ENCODE results near the gene ZNF138. TPM values are rescaled to one million over a fixed set of nuclear protein-coding genes. Genes with fewer than 3 reads are reported as not detected.
A peak's percentile ranks its signal among the peaks of the same experiment; 100 is the strongest.
"Not testable (repeated sequence)": the region's sequence is repeated elsewhere in the genome, so short reads cannot be mapped to it uniquely, and the experiment has no call there.

Gene ZNF138
- total RNA-seq, 1 experiment from 2014 or later = 25.6 TPM

DNA sequence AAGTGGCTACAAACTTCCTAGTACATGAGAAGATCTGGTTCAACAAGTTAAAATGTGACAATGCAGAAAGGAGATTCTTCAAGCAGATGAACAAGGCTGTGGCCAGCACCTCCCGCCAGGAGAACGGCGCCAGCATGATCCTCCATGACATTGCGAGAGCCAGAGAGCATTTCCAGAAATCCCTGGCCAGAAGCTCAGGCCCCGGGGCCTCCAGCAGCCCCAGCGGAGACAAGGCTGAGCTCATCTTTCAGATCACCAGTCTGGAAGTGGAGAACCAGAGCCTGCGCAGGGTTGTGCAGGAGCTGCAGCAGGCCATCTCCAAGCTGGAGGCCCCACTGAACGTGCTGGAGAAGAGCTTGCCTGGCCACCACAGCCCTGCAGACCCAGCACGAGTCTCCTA lies 68.8 kb downstream of the ZNF138 start:
- H3K27ac ChIP-seq (ENCODE audit: insufficient read length, low read depth, low read length) = no peak overlapping the region
- H4K5ac ChIP-seq (ENCODE audit: insufficient read length, low read depth, low read length) = no peak overlapping the region
- no CpG with 5 or more reads among the region's 9 CpGs for WGBS (ENCODE audit: extremely low coverage, insufficient read length, low lambda C conversion rate)
- H3T11ph ChIP-seq (ENCODE audit: low read length) = no peak overlapping the region
- no peak overlapping the region for H3K4me2 ChIP-seq (ENCODE audit: insufficient read depth, insufficient read length, low read length)
- H2AFZ ChIP-seq (ENCODE audit: low read length) = no peak overlapping the region
- no peak overlapping the region for H2BK15ac ChIP-seq (ENCODE audit: low read depth, low read length)
- no peak overlapping the region for H3K23ac ChIP-seq (ENCODE audit: insufficient read length, low read depth, low read length)
- no peak overlapping the region for H2BK120ac ChIP-seq (ENCODE audit: low read depth, low read length, poor library complexity, severe bottlenecking)
- peaks cover 12% of the 10 kb centered on the region for H3K9me3 ChIP-seq (ENCODE audit: control insufficient read depth, low read depth, low read length)
- no peak overlapping the region for H3K18ac ChIP-seq (ENCODE audit: insufficient read length, low read depth, low read length)
- H4K20me1 ChIP-seq (ENCODE audit: control insufficient read depth, insufficient read depth, insufficient read length) = no peaks in the 10 kb centered on the region
- H3K9me3 Mint-ChIP-seq = peaks cover 58 to 61% of the 10 kb centered on the region in 2 experiments
- no peak overlapping the region for H2BK20ac ChIP-seq (ENCODE audit: low read depth, low read length, poor library complexity, severe bottlenecking)
- no peak overlapping the region for H2AK5ac ChIP-seq (ENCODE audit: insufficient read length, low read length)
- no peaks in the 10 kb centered on the region for H3K79me2 ChIP-seq (ENCODE audit: insufficient read depth, low read length)
- TF ChIP-seq, protein P1, sequence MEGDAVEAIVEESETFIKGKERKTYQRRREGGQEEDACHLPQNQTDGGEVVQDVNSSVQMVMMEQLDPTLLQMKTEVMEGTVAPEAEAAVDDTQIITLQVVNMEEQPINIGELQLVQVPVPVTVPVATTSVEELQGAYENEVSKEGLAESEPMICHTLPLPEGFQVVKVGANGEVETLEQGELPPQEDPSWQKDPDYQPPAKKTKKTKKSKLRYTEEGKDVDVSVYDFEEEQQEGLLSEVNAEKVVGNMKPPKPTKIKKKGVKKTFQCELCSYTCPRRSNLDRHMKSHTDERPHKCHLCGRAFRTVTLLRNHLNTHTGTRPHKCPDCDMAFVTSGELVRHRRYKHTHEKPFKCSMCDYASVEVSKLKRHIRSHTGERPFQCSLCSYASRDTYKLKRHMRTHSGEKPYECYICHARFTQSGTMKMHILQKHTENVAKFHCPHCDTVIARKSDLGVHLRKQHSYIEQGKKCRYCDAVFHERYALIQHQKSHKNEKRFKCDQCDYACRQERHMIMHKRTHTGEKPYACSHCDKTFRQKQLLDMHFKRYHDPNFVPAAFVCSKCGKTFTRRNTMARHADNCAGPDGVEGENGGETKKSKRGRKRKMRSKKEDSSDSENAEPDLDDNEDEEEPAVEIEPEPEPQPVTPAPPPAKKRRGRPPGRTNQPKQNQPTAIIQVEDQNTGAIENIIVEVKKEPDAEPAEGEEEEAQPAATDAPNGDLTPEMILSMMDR (conservative IDR thresholded peaks at IDR 0.05) = no peak
- peaks cover 0 to 7% (median 4%) of the 10 kb centered on the region in 3 experiments; a peak in 3 of 7 replicates for H3K36me3 Mint-ChIP-seq (ENCODE audit: insufficient read depth in 1 of 3, low read depth in 3 of 3)
- H2BK12ac ChIP-seq (ENCODE audit: insufficient read length, low read depth, low read length) = no peak overlapping the region
- H2BK5ac ChIP-seq (ENCODE audit: insufficient read length, low read length) = no peak overlapping the region
- H3K27ac Mint-ChIP-seq = no peak overlapping the region
- H3K4me1 Mint-ChIP-seq = no peaks in the 10 kb centered on the region
- H3K56ac ChIP-seq (ENCODE audit: insufficient read length, low read depth, low read length) = no peak overlapping the region
- H3K14ac ChIP-seq (ENCODE audit: insufficient read depth, low read length) = no peak overlapping the region
- no peak overlapping the region for H3K9ac ChIP-seq (ENCODE audit: extremely low read depth, insufficient read length, low read length)
- H3K27me3 Mint-ChIP-seq (ENCODE audit: low read depth) = peaks cover 9% of the 10 kb centered on the region
- no peak overlapping the region for H3K4ac ChIP-seq (ENCODE audit: low read depth, low read length)
- no peaks in the 10 kb centered on the region for H3K79me1 ChIP-seq (ENCODE audit: insufficient read depth, low read depth, low read length, poor library complexity, severe bottlenecking)
- peak; percentile 7 for DNase-seq
- H3K27me3 ChIP-seq (ENCODE audit: insufficient read depth, low read length) = no peaks in the 10 kb centered on the region
- H3K4me3 Mint-ChIP-seq = no peak overlapping the region
- H4K8ac ChIP-seq (replicated peaks; ENCODE audit: insufficient read length, low read depth, low read length) = no peak overlapping the region
- H3K4me1 ChIP-seq (ENCODE audit: insufficient read depth, low read length) = no peaks in the 10 kb centered on the region
- H3K23me2 ChIP-seq (ENCODE audit: insufficient read length, low read depth, low read length, poor library complexity, severe bottlenecking) = no peaks in the 10 kb centered on the region
- no peak overlapping the region for H4K91ac ChIP-seq (ENCODE audit: insufficient read length, low read depth, low read length)

GRCh38 chr7:64863530-64863929 lies 69.3 kb downstream of the ZNF138 start:
- H2BK5ac ChIP-seq (ENCODE audit: insufficient read length, low read length); H3K79me1 ChIP-seq (ENCODE audit: insufficient read depth, low read depth, low read length, poor library complexity, severe bottlenecking); H4K5ac ChIP-seq (ENCODE audit: insufficient read length, low read depth, low read length); H3K4me1 ChIP-seq (ENCODE audit: insufficient read depth, low read length); H2AFZ ChIP-seq (ENCODE audit: low read length); H2BK15ac ChIP-seq (ENCODE audit: low read depth, low read length); DNase-seq; H3K9ac ChIP-seq (ENCODE audit: extremely low read depth, insufficient read length, low read length); H4K91ac ChIP-seq (ENCODE audit: insufficient read length, low read depth, low read length); H3K18ac ChIP-seq (ENCODE audit: insufficient read length, low read depth, low read length); H3K27me3 ChIP-seq (ENCODE audit: insufficient read depth, low read length); H3K4ac ChIP-seq (ENCODE audit: low read depth, low read length); H3K79me2 ChIP-seq (ENCODE audit: insufficient read depth, low read length); H2BK12ac ChIP-seq (ENCODE audit: insufficient read length, low read depth, low read length); H3K23ac ChIP-seq (ENCODE audit: insufficient read length, low read depth, low read length); H3K4me1 Mint-ChIP-seq; H2BK20ac ChIP-seq (ENCODE audit: low read depth, low read length, poor library complexity, severe bottlenecking); H3K27ac Mint-ChIP-seq; H3K56ac ChIP-seq (ENCODE audit: insufficient read length, low read depth, low read length); H3K23me2 ChIP-seq (ENCODE audit: insufficient read length, low read depth, low read length, poor library complexity, severe bottlenecking); H2AK5ac ChIP-seq (ENCODE audit: insufficient read length, low read length); H3K36me3 Mint-ChIP-seq (ENCODE audit: insufficient read depth in 1 of 3, low read depth in 3 of 3); H3T11ph ChIP-seq (ENCODE audit: low read length); H3K4me3 Mint-ChIP-seq; H3K27ac ChIP-seq (ENCODE audit: insufficient read length, low read depth, low read length); H4K20me1 ChIP-seq (ENCODE audit: control insufficient read depth, insufficient read depth, insufficient read length); H4K8ac ChIP-seq (replicated peaks; ENCODE audit: insufficient read length, low read depth, low read length); H3K4me2 ChIP-seq (ENCODE audit: insufficient read depth, insufficient read length, low read length); H3K14ac ChIP-seq (ENCODE audit: insufficient read depth, low read length); H2BK120ac ChIP-seq (ENCODE audit: low read depth, low read length, poor library complexity, severe bottlenecking): not testable (repeated sequence)
- H3K9me3 ChIP-seq (ENCODE audit: control insufficient read depth, low read depth, low read length) = peaks cover 12% of the 10 kb centered on the region
- peaks cover 11% of the 10 kb centered on the region for H3K27me3 Mint-ChIP-seq (ENCODE audit: low read depth)
- peaks cover 61 to 64% of the 10 kb centered on the region in 2 experiments for H3K9me3 Mint-ChIP-seq
- no CpG with 5 or more reads among the region's 3 CpGs for WGBS (ENCODE audit: extremely low coverage, insufficient read length, low lambda C conversion rate)

All from H9 (cell line).